NCI-H1436 treated with DMSO at 0.1 percent for 48 hours (cell line): ENCODE results near the gene ICAM3.

Source experiments
- DNase-seq: peaks from one replicate; lab custom pipeline; 2025; lab: John Stamatoyannopoulos, UW

ICAM3 gene

DNA sequence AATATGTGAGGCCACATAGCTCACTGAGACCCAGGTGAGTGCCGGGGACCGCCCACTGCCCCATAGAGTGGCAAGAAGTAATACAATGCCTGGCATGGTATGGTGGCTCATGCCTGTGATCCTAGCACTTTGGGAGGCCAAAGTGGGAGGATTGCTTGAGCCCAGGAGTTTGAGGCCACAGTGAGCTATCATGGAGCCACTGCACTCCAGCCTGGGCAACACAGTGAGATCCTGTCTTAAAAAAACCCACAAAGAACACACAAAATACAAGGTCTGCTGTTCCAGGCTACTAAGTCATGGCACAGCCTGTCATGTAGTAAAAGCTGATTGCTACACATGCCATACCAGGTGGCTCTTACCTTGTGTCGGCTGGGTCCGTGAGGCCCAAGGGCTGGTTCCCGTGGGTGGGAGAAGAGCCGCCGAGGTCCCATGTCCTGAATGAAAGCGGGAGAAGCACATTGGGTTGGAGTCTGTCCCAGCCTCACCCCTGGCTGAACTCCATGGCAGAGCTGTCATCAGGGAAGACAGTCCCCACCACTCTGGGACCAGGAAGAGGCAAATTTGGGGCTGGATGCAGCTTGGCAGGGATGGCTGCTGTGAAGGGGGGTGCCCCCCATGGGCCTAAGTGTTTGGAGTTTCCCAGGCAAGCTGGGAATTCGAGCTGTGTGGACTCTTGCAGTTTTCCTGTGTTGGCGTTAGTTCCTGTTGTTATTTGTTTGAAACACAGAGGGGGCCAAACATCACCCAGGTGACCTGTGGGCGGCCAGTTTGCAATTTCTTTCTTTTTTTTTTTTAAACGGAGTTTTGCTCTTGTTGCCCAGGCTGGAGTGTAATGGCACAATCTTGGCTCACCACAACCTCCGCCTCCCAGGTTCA is 20.4 kb downstream of the ICAM3 start:
- DNase-seq = no peak

DNA sequence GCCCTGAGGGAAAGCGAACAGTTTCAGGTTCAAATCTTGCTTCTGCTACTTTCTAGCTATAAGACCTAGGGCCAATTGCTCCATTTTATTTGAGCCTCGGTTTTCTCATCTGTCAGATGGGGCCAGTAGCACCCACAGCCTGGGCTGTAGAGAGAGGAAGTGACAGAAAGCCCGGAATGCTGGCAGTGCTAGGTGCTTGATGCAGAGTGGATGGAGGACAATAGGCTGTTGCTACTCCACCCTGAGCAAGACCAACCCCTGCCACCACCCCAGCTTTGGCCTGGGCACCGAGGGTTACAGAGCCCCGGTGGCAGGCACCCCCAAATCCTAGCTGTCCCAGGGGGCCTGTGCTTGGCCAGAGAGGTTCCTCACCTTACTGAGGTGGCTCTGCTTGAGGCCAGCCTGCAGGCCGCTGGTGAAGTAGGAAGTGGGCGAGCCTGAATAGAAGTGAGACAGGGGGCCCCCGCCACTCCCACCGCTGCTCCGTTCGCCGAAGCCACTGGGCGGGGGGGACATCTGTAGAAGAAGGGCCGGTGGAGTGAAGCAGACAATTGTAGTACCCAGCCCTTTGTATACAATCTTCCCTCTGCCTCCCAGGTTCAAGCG is 21.5 kb downstream of the ICAM3 start:
- DNase-seq = no peak

DNA sequence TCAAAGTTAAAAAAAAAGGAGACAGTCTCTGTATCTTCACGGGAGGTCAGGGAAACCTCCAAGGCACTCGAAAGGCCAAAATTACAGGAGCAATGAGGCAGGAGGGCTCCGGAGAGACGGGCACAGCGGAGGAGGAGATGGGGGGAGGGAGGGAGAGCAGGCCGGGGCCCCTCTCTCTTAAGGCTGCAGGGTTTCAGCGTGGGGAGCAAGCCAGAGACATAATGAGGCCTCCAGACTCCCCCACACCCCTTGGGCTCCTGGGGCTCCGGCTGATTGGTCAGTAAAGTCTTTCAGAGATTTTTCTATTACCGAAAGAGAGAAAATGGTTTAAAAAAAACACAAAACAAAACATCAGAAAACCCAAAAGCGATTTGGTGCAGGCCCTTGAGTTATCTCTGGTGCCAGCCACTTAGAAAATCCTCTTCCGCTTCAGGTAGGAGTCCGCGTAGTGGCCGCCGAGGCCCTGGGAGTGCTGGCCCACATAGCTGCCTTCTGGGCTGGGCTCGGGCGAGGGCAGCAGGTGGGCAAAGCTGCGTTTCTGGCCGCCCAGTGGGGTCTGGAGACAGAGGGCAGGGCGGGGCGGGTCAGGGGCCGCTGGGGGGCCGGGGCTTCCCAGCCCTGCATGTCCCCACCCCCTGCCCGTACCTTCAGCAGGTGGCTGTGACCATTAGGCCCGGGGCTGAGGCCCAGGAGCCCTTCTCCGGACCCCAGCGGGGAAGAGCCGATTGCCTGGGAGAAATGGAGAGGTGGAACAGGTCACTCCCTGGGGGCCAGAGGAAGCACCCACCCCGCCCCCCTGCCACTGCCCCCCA is 22.2 kb downstream of the ICAM3 start:
- DNase-seq = no peak

DNA sequence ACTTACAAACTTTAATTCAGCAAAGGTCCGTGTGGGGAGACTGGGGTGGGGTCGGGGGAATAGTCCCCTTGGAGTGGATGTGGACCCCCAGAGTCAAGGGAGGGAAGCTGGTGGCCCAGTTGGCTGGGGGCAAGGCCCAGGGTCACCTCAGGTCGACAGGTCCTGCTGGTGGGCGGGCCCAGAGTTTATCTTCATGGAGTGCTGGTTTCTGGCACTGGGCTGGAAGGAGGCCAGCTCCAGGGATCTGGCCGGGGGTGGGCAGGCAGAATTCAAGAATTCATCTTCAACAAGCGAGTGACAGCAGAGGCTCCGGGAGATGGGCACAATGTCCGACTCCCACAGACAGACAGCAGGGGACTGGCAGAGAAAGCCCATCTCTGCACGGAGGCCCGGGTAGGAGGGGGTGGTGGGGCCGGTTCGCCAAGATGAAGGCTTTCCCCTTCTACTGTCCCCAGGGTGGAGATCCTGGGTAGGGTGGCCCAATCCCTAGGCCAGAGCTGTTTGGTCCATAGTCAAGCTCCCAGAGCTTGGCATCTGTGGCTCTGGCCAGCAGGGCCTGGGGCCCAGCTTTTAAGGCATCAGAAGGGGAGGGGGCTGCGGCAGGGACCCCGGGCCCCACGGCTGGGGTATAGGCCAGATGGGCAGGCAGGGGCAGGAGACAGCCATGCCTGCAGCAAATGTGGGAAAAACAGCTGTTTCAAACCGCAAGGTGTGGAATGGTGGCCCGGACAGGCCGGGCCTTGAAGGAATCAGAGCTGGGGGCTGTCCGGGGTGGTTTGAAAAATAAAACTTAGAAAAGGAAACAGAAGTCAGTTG is 23.0 kb downstream of the ICAM3 start:
- DNase-seq = no peak

DNA sequence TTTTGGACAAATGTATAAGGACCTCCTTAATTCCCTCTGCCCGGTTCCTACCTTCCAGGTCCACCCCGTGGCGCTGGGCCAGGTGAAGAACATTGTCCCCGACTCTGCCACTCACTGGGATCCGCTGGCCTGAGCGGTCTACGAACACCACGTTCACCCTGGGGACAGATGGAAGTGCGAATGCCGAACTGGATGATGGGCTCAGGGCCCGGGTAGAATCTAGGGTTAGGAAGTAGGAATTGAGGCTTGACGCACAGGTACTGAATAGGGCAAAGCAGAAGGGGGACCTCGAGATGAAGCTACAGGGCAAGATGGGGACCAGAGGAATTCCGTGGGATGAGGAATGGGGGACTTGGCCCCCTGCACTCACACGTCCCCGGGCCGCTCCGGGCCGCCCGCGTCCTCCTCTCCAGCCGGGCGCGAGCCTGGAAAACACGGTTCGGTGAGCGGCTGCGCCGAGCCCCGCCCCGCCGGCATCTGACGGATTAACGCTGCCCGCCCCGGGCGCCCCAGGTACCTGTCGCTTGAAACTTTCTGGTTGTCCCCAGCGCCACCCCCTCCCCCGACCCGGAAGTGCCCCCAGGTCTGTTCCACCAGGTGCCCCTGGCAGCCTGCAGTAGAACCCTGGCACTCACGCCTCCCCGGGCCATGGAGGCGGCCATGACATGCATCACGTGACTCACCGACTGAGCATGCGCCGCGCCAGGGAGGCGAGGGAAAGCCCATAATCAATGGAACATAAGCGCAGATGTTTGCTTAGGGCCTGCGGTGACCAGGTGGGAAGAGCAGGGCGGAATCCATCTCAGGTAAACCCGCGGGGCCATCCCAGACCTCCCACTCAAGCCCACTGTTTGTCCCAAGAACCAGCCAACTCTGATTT is 23.8 kb downstream of the ICAM3 start, which contains the start of gene FDX2:
Gene FDX2, minus strand, starts transcription at position 681 of the 880 bp plus-strand sequence. Its CDS starts 19 bp downstream, at position 662.
- no peak for DNase-seq

DNA sequence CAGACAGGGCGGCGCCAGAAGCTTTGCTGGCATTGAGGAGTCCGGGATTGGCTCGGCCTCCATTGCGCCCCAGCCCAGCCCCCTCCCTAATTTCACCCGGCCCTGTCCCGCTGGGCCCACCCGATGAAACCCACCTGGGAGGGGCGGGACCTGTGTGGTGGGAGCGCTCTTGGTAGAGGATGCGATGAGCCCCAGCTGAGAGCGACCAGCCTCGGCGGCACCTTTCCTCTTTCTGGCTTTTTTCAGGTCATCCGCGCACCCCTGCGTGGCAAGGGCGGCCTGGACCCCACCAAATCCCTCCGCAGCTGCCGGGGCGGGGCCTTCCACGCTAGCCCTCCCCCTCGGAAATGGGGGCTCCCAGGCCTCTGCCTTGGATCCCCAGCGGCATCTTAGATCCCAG is 30.0 kb downstream of the ICAM3 start, which contains the start of gene ZGLP1:
Gene ZGLP1, minus strand, starts transcription at position 393 of the 400 bp plus-strand sequence.
- DNase-seq = no peak

DNA sequence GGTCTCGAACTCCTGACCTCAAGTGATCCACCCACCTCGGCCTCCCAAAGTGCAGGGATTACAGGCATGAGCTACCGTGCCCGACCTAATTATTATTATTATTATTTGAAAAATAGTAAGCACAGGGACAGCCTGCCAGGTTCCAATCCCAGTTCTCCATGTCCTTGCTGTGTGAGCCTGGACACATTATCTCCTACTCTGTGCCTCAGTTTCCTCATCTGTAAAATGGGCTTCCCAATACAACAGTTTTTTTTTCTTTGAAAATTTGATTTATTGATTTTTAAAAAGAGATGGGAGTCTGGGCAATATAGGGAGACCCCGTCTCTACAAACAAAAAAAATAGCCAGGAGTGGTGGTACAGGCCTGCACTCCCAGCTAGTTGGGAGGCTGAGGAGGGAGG is 33.1 kb downstream of the ICAM3 start:
- DNase-seq = no peak

DNA sequence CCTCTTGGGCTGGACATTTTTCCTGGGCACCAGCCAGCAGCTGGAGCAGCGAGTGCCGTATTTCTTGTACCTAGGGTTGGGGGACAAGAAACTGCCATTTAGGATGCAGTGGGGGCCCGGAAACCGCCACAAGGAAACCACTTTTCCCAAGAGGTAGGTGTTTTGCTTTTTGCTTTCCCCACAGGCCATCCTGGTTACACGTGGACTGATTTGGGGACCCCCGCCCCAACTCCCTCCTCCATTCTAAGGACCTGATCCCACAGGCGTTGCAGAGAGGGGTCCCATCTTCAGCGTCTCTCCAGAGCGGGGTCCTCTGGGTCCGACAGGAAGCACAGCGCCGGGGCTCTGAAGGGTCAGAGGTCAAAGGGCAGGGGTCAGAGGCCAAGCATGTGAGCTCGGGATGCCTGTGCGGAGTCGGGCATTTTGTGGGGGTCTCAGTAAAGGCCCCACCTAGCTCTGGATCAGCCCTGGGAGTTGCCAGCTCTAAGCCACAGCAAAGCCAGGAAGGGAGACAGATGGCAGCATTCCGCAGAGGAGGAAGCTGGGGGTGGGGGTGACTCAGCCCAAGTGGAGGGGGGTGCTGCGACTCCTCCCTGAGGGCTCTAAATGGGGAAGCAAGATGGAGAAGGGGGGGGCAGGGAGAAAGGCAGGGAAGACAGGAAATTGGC is 34.2 kb downstream of the ICAM3 start:
- no peak for DNase-seq

DNA sequence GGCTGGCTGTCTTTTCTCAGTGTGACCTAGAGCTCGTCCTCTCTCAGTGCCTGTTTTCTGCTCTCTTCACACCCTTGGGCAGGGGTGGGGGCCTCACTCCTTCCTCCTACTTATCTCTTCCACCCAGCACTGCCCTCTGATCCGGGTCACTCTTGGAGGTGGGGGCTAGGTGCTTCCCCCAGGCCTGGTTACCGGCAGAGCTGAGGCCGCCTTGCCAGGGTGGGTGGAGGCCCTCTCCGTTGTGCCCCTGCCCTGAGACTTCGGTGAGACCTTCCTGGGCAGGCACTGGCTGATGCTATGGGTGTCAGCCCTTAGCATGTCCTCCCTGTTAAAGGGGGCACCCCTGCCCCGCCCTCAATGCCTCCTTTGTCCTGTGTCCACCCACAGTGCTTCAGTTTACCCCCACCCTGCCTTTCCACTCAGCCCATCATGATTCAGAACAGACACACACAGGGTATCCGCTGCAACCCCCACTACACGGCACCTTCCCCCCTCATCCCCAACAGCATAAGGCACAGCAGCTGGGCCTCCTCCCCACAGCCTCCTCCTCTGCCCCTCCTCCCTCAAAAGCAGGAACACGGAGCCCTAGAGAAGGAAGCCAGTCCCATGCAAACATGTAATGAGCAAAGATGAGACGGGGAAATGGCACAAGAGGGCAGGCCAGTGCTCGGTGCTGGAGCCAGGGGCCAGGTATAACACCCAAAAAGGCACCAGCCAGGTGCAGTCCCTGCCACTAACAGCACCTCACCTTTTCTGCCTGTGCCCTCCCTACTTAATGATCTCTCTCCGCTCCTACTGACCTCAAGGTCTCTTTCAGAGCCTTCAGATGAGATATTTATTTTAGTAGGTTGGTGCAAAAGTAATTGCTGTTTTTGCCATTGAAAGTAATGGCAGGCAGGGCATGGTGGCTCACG is 39.6 kb downstream of the ICAM3 start:
- no peak for DNase-seq

DNA sequence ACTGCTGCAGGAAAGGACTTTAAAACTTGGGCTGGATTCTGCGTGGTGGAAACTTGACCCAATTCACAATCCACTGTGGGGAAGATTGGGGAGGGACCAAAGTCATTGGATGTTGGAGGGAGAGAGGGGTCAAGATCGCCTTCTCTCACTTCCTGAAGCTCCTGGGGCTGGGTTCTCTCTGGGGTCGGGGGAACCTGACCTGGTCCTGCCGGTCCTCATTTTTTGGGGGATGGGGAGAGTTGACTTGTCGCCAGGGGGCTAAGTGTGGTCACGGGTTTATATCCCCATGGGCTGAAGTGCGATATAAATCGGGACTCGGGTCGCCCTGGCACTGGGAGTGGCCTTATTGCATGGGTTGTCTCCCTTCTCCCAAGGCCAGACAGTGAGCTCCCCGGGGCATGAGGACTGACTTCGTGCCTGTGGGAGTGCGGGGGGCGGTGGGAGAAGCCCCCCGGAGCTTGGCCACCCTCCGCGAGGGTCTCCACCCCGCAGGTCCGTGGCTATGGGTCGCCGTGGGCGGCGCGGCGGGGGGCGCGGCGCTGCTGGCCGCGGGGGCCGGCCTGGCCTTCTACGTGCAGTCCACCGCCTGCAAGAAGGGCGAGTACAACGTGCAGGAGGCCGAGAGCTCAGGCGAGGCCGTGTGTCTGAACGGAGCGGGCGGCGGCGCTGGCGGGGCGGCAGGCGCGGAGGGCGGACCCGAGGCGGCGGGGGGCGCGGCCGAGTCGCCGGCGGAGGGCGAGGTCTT is 43.4 kb downstream of the ICAM3 start:
- DNase-seq = no peak

DNA sequence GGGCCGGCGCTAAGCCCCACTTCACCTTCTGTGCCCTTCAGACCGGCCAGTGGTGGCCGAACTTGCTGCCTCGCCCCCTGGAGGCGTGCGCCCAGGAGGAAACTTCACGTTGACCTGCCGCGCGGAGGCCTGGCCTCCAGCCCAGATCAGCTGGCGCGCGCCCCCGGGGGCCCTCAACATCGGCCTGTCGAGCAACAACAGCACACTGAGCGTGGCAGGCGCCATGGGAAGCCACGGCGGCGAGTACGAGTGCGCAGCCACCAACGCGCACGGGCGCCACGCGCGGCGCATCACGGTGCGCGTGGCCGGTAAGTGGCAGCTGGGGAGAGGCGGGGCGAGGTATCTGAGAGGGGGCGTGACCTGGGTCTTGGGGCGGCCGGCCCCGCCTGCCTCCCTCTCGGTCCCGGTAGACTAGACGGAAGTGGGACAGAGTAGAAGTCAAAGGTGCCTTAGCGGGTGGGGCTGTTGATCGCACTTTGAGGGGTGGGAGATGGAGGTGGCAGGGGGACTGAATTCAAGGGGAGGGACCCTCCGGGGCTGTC is 44.0 kb downstream of the ICAM3 start:
- no peak for DNase-seq

DNA sequence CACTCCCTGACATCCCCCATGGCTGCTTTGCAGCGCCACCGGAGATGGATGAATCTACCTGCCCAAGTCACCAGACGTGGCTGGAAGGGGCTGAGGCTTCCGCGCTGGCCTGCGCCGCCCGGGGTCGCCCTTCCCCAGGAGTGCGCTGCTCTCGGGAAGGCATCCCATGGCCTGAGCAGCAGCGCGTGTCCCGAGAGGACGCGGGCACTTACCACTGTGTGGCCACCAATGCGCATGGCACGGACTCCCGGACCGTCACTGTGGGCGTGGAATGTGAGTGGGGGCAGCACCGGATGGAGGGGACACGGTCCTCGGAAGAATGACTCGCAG is 45.1 kb downstream of the ICAM3 start:
- DNase-seq = no peak

DNA sequence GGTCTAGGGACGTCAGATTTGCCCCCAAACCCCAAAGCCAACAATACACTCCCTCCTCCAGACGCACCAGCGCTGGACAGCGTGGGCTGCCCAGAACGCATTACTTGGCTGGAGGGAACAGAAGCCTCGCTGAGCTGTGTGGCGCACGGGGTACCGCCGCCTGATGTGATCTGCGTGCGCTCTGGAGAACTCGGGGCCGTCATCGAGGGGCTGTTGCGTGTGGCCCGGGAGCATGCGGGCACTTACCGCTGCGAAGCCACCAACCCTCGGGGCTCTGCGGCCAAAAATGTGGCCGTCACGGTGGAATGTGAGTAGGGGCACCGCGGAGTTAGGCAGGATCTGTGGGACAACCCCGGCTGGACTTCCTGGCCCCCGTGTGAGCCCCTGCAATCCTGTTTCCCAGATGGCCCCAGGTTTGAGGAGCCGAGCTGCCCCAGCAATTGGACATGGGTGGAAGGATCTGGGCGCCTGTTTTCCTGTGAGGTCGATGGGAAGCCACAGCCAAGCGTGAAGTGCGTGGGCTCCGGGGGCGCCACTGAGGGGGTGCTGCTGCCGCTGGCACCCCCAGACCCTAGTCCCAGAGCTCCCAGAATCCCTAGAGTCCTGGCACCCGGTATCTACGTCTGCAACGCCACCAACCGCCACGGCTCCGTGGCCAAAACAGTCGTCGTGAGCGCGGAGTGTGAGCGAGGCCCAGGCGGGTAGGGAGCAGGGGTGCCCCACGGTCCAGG is 45.6 kb downstream of the ICAM3 start:
- no peak for DNase-seq

DNA sequence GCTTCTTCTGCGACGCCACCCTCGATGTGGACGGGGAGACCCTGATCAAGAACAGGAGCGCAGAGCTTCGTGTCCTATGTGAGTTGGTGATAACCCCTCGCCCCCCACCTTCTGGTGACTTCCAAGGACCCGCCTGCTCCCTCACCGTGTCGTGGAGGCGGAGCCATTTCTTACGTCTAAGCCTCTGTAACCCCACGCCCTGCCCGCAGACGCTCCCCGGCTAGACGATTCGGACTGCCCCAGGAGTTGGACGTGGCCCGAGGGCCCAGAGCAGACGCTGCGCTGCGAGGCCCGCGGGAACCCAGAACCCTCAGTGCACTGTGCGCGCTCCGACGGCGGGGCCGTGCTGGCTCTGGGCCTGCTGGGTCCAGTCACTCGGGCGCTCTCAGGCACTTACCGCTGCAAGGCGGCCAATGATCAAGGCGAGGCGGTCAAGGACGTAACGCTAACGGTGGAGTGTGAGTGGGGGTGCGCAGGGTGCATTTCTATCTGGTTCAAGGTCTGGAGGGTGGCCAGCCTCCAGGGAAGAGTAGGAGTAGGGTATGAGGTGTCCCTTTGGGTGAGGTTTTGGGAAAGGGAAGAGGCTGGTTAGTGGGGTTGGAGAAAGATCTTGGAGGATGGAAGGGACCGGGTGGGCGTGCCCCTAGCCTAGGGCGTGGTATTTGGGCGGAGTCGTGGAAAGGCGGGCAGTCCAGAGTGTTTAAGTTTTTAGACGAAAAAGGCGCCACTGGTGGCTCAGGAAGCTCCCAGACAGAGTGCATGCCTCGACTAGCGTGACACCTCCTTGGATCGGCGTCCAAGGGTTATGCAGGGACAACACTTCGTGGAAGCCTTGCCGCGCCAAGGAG is 46.4 kb downstream of the ICAM3 start:
- DNase-seq = no peak

DNA sequence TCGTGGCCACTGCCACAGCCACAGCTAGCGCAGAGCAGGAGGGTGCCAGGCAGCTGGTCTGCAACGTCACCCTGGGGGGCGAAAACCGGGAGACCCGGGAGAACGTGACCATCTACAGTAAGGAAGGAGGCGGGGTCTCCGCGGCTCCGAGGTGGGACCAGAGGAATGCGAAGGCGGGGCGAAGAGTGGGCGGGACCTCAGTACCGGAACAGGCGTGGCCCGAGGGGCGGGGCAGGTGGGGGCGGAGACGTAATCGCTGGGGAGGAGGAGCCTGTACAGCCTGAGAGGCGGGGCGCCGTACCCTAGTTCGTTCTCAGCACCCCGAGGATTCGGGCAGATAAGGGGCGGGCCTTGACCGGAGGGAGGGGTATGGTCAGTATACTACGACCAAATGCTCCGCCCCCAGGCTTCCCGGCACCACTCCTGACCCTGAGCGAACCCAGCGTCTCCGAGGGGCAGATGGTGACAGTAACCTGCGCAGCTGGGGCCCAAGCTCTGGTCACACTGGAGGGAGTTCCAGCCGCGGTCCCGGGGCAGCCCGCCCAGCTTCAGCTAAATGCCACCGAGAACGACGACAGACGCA is 47.1 kb downstream of the ICAM3 start:
- DNase-seq = no peak

DNA sequence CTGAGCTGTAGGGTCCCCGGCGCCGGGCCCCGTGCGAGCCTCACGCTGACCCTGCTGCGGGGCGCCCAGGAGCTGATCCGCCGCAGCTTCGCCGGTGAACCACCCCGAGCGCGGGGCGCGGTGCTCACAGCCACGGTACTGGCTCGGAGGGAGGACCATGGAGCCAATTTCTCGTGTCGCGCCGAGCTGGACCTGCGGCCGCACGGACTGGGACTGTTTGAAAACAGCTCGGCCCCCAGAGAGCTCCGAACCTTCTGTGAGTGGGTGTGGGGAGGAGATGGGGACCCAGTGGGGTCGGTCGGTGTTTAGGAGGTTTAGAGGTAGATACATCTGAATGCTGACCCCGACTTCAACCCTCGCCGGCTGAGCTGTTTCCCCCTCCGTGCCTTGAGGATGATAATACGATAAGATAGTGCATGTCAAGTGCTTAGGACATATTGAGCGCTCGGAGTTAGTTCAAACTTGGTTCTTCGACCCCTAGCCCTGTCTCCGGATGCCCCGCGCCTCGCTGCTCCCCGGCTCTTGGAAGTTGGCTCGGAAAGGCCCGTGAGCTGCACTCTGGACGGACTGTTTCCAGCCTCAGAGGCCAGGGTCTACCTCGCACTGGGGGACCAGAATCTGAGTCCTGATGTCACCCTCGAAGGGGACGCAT is 47.7 kb downstream of the ICAM3 start:
- DNase-seq = no peak
